GM12872 (cell line): ENCODE results near the gene EXD3.

Experiments
- CTCF ChIP-seq: IDR thresholded peaks from 3 replicates; pipeline ENCODE4 v1.5.1; 2011; ENCODE audit warnings: low read depth, mild to moderate bottlenecking, low read length, moderate library complexity; ENCODE audit not compliant: insufficient read depth

The EXD3 gene

GRCh38 chr9:137281345-137282116 lies 141.4 kb downstream of the EXD3 start:
- TF ChIP-seq CTCF, result no peak

GRCh38 chr9:137280474-137281344 lies 142.3 kb downstream of the EXD3 start:
- TF ChIP-seq CTCF, result peak; percentile 58

GRCh38 chr9:137279741-137280473 lies 143.1 kb downstream of the EXD3 start:
- TF ChIP-seq CTCF, result no peak

GRCh38 chr9:137278721-137279711 lies 143.9 kb downstream of the EXD3 start:
- no peak for TF ChIP-seq CTCF

GRCh38 chr9:137278061-137278701 lies 144.8 kb downstream of the EXD3 start:
- TF ChIP-seq CTCF, result no peak

GRCh38 chr9:137277329-137278041 lies 145.5 kb downstream of the EXD3 start, which contains the start of gene TOR4A:
Gene TOR4A (plus strand): TSS chr9:137277726. CDS start chr9:137278690, 964 bp downstream.
- 0 out of 3 replicates have a peak, but pooled peaks have one; percentile 16 for TF ChIP-seq CTCF
